CD4-positive, alpha-beta T cell treated with Interleukin-1 beta for 1 hour (primary cell): ENCODE data around the gene ZSWIM5.
"Not testable (repeated sequence)": the region's sequence is repeated elsewhere in the genome, so short reads cannot be mapped to it uniquely, and the experiment has no call there.

Source experiments
- DNase-seq, 2 donors: peaks; one replicate each; pipeline ENCODE4 v3.0.0-alpha.2; 2020 to 2022

Gene ZSWIM5

DNA sequence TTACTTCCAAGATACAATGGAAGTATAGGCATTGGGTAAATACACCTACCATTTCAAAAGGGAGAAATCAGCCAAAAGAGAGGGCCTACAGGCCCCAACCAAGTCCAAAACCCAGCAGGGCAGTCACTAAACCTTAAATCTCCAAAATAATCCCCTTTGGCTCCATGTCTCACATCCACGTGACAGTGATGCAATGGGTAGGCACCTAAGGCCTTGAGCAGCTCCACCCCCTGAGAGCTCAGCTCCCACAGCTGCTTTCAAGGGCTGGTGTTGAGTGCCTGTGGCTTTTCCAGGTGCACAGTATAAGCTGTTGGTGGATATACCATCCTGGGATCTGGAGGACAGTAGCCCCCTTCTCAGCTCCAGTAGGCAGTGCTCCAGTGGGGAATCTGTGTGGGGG, 121.8 kb downstream of the ZSWIM5 start:
- DNase-seq, result no peak

DNA sequence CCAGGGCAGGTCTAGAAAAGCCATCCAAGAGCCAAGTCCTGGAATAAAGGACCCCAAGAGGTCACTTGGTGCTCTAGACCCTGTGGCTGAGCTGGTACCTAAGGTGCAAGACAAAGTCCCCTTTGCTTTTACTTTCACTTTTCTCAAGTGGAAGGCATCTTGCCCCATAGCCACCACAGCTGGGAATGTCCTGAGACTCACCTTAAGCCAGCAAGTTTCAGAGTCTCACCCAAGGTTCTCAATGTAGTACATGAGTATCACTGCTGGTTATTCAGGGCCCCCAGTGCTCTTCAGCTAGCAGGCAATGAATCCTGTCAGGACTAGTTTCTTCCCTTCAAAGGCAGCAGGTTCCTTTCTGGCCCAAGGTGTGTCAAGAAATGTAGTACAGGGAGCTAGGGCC, 126.9 kb downstream of the ZSWIM5 start:
- no peak for DNase-seq

DNA sequence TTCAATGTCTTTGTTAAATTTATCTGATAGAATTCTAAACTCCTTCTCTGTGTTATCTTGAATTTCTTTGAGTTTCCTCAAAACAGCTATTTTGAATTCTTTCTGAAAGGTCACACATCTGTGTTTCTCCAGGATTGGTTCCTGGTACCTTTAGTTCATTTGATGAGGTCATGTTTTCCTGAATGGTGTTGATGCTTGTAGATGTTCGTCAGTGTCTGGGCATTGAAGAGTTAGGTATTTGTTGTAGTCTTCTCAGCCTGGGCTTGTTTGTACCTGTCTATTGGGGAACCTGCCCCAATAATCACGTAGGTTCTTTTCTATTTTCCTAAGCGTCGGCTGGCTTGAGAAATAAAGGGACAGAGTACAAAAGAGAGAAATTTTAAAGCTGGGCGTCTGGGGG, 129.4 kb downstream of the ZSWIM5 start:
- not testable (repeated sequence) for DNase-seq

DNA sequence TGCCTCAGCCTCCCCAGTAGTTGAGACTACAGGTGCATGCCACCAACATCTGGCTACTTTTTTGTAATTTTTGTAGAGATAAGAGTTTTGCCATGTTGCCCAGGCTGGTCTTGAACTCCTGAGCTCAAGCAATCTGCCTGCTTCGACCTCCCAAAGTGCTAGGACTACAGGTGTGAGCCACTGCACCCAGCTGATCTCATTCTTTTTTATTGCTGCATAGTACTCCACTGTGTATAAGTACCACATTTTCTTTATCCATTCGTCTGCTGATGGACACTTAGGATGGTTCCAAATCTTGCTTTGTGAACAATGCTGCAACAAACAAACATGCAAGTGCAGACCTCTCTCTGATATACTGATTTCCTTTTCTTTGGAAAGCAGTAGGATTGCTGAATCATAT, 134.8 kb downstream of the ZSWIM5 start:
- DNase-seq, result no peak

DNA sequence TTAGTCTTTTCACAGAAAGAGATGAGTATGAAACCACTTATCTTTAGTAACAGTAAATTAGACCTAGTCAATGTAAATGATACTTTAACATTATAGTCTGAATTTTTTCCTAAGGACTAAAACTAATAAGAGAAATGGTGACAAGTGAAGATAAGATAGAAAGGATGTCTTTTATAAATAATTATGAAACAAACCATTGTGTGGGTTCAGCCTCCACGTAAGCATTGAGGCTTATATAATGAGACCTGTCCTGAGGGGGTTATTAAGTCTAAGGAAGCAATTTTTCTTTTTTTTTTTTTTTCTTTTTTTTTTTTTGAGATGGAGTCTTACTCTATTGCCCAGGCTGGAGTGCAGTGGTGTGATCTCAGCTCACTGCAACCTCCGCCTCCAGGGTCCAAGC, 138.6 kb downstream of the ZSWIM5 start:
- no peak for DNase-seq

DNA sequence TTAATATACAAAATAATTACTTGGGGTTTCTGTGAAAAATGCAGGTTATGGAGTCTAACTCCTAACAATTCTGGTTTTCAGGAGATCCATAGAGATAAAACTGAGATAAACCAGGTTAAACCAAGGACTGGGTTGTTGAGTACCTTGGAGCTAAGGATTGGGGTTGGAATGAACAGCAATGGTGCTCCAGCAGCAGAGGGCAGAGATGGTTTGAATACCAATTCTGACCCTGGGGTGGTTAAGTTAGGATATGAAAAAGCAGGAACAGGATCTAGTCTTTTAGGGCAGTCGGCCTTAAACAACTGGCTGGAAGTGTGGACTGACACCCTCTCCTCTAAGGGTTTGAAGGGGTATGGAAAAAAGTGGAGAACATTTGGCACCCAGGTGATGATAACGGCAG, 141.3 kb downstream of the ZSWIM5 start:
- no peak for DNase-seq

DNA sequence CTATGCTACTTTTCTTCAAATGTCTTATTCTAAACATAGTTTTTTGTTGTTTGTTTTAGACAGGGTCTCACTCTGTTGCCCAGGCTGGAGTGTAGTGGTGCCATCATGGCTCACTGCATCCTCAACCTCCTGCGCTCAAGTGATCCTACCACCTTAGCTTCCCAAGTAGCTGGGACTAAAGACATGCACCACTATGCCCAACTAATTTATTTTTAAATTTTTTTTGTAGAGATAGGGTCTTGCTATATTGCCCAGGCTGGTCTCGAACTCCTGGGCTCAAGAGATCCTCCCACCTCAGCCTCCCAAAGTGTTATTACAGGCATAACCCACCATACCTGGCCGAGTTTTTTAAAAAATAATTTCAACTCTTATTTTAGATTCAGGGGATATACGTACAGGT, 143.9 kb downstream of the ZSWIM5 start:
- DNase-seq, result not testable (repeated sequence)

GRCh38 chr1:45059829-45060228, 146.6 kb downstream of the ZSWIM5 start:
- no peak for DNase-seq

DNA sequence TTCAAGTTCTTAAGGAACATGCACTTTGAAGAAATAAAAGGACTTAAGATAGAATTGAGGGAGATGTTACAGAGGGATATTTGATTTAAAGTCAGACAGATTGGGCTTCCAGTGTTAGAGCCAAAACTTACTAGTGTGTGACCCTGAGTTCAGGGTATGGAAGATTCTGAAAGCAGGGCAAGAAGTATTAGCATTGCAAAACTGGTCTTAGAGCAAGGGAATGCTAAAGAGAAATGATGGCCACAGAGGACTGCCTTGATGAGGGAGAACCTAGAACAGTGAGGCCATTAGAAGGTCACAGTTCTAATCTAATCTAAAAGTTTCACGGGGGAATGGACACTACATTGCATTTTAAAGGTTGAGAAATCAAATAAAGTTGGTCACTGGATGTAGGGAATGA, 148.9 kb downstream of the ZSWIM5 start:
- DNase-seq, result no peak

- DNase-seq, result peak in 1 of 2 donors; percentile 7
These were observed 155.2 kb downstream of the ZSWIM5 start for GRCh38 chr1:45051005-45051772.

DNA sequence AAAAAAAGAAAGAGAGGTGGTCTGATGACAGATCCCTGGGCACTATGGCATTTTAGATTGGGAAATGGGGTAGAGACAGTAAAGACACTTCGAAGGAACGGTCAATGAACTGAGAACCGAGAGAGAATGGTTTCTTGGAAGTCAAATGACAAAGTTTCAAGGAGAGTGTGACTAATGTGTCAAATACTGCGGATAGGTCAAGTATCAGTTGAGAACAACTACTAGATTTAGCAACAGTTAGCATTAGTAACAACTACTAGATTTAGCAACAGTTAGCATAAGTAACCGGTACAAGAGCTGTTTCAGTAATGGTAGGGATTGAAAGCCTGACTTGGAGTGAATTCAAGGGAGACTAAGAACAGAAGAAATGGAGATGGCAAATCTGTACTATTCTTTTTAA, 159.4 kb downstream of the ZSWIM5 start:
- no peak for DNase-seq

- DNase-seq, result no peak
These were observed 161.5 kb downstream of the ZSWIM5 start for GRCh38 chr1:45044916-45045315.

DNA sequence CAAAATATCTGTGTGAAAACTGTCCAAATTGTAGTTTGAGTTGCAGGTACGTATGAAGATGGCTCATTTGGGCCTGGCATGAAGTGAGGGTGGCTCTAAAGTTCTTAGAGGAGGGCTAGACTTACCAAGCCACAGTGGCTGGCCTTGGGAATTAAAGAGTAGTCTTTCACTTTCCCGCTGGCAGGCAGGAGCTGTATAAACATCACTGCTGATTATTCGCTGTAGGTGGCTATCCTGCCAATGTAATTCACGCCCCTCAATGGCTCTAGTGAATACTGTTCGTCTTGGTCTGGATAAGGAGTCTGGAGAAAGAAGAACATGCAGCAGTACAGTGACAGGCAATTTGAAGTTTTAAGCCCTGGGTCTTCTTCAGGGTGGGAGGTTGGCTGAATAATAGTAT, 163.3 kb downstream of the ZSWIM5 start:
- no peak for DNase-seq

DNA sequence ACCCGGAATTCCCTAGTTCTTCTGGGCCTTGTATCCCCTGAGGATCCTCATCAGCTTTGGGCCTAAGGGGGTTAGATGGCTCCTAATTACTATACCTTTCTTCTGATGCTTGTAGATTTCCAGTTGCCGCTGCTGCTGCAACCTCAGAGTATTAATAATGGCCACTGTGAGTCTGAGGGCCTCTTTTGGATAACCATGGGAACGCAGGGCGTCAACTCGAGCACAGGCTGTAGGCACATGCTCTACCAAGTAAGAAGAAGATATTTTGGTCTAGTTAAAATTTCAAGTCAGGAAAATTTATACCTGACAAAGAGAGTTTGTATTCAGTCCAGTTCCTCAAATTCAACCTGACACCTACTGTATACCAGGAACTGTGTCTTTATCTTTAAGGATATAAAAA, 166.1 kb downstream of the ZSWIM5 start:
- DNase-seq, result no peak

DNA sequence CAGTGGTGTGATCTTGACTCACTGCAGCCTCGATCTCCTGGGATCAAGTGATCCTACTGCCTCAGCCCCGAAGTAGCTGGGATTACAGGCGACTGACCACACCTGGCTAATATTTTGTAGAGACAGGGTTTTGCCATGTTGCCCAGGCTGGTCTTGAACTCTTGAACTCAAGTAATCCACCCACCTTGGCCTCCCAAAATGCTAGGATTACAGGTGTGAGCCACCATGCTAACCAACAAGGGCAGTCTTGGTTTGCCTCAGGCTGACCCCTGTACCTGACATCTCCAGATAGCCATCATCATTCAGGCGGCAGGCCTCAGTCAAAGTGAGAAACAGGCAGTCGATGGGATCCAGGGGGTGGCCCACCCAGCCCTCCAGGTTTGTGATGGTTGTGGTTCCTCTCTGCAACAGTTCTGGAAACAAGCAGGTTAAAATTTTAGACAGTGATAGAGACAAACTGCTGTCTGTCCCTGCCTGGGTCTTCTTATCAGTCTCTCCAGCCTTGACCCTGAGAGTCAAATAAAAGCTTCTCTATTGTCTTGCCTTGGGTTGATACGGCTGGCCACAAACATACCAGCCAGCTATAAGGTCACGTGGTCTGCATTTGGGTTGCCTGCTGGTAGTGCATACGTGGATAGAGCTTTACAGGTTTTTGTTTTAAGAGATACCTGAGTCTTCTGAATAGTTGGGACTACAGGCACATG, 167.6 kb downstream of the ZSWIM5 start:
- no peak for DNase-seq

GRCh38 chr1:45038240-45038639, 168.2 kb downstream of the ZSWIM5 start:
- DNase-seq, result no peak

GRCh38 chr1:45037456-45037855, 168.9 kb downstream of the ZSWIM5 start:
- DNase-seq, result no peak

DNA sequence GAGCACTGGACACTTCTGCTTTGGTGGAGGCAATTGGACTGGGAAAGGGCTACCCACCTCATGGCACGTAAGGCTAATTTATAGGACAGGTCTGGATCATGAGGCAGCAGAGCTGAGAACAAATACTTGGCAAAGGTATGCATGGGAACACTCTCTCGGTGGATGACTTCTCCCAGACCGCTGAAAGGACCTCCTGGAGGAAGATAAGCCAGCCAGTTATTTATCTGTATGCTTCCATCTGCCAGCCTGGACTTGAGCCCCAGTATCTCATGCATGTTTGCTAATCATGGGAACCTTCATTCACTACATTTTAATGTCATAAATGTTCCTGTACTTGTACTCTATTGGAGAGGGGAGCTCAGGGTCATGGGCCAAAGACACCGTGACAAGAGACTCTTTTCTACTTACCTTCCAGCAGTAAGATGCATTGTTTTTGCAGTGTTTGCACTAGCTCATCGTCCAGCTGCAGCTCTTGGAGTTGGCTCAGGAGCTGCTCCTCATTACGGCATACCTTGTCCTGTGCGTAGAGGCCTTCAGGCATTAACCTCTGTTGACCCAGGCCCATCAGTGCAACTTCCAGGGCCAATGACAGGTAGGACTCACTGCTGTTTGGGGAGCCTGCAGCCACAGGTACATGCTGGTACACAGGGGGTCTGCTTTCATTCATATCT, 170.6 kb downstream of the ZSWIM5 start:
- DNase-seq, result no peak

DNA sequence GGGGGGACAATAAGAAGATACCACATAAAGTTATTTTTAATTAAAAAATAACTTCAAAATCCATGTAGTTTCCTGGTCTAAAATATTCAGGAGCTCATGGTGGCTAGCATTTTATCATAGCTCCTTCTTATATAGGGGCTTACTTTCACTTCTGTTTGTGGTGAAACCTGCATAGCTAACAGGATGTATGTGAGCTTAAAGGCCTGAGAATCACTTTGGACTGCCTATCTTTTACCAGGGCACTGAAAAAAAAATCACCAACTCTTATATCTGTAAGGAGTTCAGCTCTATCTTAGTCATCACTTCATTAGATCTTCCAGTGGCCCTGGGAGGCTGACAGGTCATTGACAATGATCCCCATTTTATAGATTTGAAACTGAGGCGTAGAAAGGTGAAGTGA, 173.0 kb downstream of the ZSWIM5 start:
- no peak for DNase-seq

GRCh38 chr1:45032837-45033236, 173.6 kb downstream of the ZSWIM5 start:
- no peak for DNase-seq

DNA sequence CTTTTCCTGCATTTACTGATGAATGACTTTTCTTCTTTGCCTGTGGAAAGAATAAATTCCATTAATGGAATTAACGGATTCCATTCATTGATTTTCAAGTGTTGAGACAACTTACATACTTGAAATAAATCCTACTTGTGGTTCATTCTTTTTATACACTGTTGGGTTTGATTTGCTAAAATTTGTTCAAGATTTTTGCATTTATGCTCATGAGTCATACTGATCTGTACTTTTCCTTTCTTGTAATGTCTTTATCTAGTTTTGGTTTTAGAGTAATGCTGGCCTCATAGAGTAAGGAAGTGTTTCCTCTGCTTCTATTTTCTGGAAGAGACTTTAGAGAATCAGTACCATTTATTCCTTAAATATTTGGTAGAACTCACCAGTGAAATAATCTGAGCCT, 180.0 kb downstream of the ZSWIM5 start:
- DNase-seq, result no peak

DNA sequence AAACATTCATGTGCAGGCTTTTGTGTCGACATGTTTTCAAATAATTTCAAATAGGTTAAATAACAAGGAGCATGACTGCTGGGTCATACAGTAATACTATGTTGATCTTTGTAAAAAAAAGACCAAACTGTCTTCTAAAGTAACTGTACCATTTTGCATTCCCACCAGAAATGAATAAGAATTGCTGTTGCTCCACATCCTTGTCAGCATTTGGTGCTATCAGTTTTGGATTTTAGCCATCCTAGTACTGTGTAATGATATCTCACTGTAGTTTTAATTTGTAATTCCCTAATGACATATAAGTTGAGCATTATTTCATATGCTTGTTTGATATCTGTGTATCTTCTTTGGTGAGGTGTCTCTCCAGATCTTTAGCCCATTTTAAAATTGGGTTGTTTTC, 182.7 kb downstream of the ZSWIM5 start:
- no peak for DNase-seq

- peak; percentile 55 to 68 for DNase-seq
These were observed 187.7 kb downstream of the ZSWIM5 start for GRCh38 chr1:45018599-45019230.

DNA sequence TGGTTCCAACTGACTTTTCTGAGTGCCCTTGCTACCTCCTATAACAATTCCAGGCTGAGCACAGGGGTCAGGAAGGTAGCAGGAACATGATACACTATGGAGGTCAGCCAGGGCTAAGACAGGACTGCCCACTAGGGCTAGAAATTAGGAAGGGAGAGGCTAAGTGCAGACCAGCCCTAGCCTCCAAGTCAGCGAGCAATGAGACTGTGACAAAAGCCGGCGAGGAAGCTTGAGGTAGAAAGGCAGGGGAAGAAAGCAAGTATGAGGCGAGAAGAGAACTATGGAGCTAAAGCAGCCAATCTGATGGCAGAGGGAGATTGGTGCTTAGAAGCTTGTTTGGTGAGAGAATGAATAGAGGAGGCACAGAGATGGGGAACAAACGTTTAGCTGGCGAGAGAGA, 189.6 kb downstream of the ZSWIM5 start:
- DNase-seq, result no peak
